22Rv1 (cell line): Measurements from ENCODE around the gene ZP4.

Experiments used
- H3K27ac ChIP-seq: fragments of 450-650 bp; 2 replicates; pipeline ENCODE4 v1.5.1; 2017
- ZFX ChIP-seq: fragments of 450-650 bp; IDR thresholded peaks from 2 replicates; pipeline ENCODE4 v1.6.1; 2017; ENCODE audit warnings: antibody characterized with exemption, borderline replicate concordance
- TF ChIP-seq, protein P1 (sequence below): fragments of 450-650 bp; IDR thresholded peaks from 2 replicates; pipeline ENCODE4 v1.5.1; 2017; ENCODE audit warnings: mild to moderate bottlenecking

ZP4 gene, protein sequence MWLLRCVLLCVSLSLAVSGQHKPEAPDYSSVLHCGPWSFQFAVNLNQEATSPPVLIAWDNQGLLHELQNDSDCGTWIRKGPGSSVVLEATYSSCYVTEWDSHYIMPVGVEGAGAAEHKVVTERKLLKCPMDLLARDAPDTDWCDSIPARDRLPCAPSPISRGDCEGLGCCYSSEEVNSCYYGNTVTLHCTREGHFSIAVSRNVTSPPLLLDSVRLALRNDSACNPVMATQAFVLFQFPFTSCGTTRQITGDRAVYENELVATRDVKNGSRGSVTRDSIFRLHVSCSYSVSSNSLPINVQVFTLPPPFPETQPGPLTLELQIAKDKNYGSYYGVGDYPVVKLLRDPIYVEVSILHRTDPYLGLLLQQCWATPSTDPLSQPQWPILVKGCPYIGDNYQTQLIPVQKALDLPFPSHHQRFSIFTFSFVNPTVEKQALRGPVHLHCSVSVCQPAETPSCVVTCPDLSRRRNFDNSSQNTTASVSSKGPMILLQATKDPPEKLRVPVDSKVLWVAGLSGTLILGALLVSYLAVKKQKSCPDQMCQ

DNA sequence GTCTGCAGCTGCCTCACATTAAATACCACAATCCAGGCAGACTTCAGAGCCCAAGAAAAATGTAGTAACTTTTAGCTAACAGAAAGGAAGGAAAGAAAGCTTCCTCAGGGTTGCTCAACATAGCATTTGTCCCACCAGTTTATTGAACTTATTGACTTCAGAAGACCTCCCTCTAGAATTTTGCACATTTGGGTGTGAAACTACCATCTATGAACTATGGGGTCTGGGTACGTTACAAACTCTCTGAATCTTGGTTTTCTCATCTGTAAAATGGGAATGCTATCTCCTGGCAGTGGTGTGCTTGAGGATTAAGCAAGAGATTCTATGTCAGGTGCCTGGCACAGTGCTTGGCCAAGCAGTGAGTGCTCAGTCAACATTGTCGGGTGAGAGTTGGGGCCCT is at the start of gene ZP4:
Gene ZP4, minus strand, starts transcription at position 101 of the 400 bp plus-strand sequence. CDS start 287 bp downstream, outside the sequence.
- TF ChIP-seq, protein P1, sequence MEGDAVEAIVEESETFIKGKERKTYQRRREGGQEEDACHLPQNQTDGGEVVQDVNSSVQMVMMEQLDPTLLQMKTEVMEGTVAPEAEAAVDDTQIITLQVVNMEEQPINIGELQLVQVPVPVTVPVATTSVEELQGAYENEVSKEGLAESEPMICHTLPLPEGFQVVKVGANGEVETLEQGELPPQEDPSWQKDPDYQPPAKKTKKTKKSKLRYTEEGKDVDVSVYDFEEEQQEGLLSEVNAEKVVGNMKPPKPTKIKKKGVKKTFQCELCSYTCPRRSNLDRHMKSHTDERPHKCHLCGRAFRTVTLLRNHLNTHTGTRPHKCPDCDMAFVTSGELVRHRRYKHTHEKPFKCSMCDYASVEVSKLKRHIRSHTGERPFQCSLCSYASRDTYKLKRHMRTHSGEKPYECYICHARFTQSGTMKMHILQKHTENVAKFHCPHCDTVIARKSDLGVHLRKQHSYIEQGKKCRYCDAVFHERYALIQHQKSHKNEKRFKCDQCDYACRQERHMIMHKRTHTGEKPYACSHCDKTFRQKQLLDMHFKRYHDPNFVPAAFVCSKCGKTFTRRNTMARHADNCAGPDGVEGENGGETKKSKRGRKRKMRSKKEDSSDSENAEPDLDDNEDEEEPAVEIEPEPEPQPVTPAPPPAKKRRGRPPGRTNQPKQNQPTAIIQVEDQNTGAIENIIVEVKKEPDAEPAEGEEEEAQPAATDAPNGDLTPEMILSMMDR: no peak
- no peak for TF ChIP-seq ZFX
- H3K27ac ChIP-seq: no peak within 1 kb of the TSS

DNA sequence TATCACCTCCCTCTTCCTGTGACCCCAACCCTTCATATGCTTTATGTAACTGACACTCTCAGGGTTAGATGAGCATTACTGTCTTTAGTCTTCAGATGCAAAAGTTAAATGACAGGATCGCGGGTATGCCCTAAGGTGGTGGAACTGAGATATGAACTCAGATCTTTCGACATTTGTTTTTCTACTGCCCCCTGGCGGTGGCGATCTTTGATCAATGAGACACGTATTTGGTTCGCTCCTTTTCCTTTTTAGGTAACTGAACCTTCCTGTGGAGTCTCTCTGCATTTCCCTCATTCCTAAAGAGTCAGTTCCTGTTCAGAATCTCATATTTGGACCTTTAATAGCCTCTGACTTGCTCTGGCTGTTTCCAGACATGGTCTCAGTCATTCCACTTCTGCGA is 47.8 kb upstream of the ZP4 start:
- TF ChIP-seq, protein P1: peak; percentile 78
- no peak for TF ChIP-seq ZFX

DNA sequence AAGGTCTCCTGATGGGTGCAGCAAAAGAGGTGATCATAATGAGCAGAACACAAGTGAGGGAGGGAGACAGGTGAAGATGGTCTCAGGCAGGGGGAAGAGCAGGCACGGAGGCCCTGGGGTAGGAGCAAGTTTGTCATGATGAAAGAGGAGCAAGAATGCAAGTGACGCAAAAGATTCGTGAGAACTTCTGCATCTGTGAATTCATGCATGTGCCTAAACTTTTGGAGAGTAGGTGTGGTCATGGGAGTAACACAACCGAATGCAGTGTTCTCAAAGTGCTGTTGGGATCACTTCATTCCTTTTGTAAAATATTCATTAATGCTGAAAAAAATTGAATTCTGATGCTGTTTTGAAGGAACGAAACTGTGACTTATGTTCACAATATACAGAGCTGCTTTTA is 47.3 kb upstream of the ZP4 start:
- H3K27ac ChIP-seq: no peak overlapping the region
- TF ChIP-seq ZFX: no peak
- TF ChIP-seq, protein P1: no peak

More for the DNA sequence above, 47.8 kb upstream of the ZP4 start:
- no peak overlapping the region for H3K27ac ChIP-seq

DNA sequence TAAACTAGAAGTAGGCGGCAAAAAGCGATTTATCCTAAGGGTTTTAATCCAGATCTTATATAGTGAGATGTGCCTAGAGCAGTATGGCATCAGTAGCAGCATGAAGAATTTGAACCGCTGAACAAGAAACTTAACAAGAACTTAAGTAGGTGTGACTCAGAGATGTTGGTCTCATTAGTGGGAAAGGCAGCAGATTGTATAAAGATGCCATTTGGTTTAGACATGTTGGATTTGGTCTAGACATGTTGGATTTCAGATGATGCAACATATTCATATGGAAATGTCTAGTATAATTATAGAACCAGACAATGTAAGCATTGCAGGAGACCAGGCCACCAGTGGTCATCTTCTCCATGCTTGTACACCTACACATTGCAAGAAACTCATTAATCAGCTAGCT is 42.1 kb upstream of the ZP4 start:
- TF ChIP-seq ZFX: no peak
- no peak overlapping the region for H3K27ac ChIP-seq

DNA sequence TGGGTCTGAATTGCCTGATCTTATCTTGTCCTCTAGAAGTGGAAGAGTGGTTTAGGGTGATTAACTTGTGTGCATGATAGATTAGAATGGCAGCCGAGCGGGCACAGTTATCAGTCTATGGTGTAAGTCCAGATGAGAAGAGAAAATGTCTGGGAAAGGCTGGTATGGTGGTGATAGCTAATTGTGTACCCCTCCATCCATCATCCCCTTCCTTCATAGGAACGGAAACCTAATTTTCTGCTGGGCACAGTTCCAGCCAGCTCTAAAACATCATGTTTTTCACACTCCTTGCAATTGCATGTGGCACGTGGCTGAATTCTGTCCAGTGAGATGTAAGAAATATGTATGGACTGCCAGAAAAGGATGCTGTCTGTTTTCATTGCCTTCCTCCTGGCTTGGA is 40.9 kb upstream of the ZP4 start:
- H3K27ac ChIP-seq: no peak overlapping the region
- TF ChIP-seq ZFX: no peak
- TF ChIP-seq, protein P1: no peak

DNA sequence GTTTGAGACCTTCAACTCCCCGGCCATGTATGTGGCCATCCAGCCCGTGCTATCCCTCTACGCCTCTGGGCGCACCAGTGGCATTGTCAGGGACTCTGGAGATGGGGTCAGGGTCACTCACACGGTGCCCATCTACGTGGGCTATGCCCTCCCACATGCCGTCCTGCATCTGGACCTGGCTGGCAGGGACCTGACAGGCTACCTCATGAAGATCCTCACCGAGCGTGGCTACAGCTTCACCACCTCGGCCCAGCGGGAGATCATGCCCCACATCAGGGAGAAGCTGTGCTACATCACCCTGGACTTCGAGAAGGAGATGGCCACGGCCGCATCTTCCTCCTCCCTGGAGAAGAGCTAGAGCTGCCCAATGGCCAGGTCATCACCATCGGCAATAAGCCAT is 36.5 kb upstream of the ZP4 start:
- no peak for TF ChIP-seq ZFX
- TF ChIP-seq, protein P1: no peak
- no peak overlapping the region for H3K27ac ChIP-seq

DNA sequence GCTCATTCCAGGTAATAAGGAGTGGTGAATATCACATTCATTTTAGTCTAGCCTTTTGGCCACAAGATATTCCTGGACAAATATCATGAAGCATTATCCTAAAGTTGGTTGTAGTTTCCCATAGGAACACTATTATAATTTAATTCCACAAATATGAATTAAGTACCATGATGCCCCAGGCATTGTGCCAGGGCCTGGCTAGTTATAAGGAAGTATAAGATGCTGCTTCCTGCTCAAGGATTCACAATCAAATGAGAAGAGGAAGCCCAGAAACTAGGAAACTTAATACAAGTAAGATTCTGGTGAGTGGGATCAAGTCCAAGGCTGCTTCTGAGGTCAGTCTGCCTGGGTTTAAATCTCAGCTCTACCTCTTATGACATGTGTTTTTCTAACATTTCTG is 30.6 kb upstream of the ZP4 start:
- no peak overlapping the region for H3K27ac ChIP-seq
- no peak for TF ChIP-seq ZFX
- TF ChIP-seq, protein P1: no peak
